HEK293T (cell line): ENCODE results near the gene UTP14C.

ENCODE experiments used
- CTCF ChIA-PET: fragments of 350-600 bp; formaldehyde crosslinking; extraction: SDS; loops from one replicate; lab custom pipeline; 2021; ENCODE audit warnings: antibody characterized with exemption, inconsistent platforms; lab: Yijun Ruan, JAX
- POLR2A ChIA-PET: fragments of 350-600 bp; formaldehyde crosslinking; extraction: SDS; loops from one replicate; lab custom pipeline; 2020; ENCODE audit warnings: antibody characterized with exemption, inconsistent platforms; lab: Yijun Ruan, JAX
- DNase-seq: peaks from one replicate; pipeline ENCODE4 v3.0.0; 2012; ENCODE audit warnings: mixed read lengths; ENCODE audit errors: extremely low spot score
- ARNT ChIP-seq: fragments of 450-650 bp; IDR thresholded peaks from 2 replicates; pipeline ENCODE4 v1.6.1; 2017; ENCODE audit warnings: mild to moderate bottlenecking
- BHLHE40 ChIP-seq: fragments of 450-650 bp; IDR thresholded peaks from 2 replicates; pipeline ENCODE4 v1.6.1; 2016; ENCODE audit warnings: mild to moderate bottlenecking, moderate library complexity, borderline replicate concordance
- CTBP1 ChIP-seq: fragments of 450-650 bp; IDR thresholded peaks from 2 replicates; pipeline ENCODE4 v1.6.1; 2016; ENCODE audit warnings: borderline replicate concordance
- ELF4 ChIP-seq: fragments of 450-650 bp; IDR thresholded peaks from 2 replicates; pipeline ENCODE4 v1.6.1; 2017; ENCODE audit warnings: antibody characterized with exemption
- FOXA1 ChIP-seq: fragments of 450-650 bp; IDR thresholded peaks from 2 replicates; pipeline ENCODE4 v1.6.1; 2016; ENCODE audit warnings: mild to moderate bottlenecking
- FOXK2 ChIP-seq: fragments of 450-650 bp; IDR thresholded peaks from 2 replicates; pipeline ENCODE4 v1.6.1; 2016; ENCODE audit warnings: mild to moderate bottlenecking
- FOXM1 ChIP-seq: fragments of 450-650 bp; IDR thresholded peaks from 2 replicates; pipeline ENCODE4 v1.6.1; 2017; ENCODE audit warnings: mild to moderate bottlenecking, borderline replicate concordance
- HDGF ChIP-seq: fragments of 450-650 bp; IDR thresholded peaks from 2 replicates; pipeline ENCODE4 v1.6.1; 2017; ENCODE audit warnings: antibody characterized with exemption, borderline replicate concordance
- L3MBTL2 ChIP-seq: fragments of 450-650 bp; conservative IDR thresholded peaks from 2 replicates; pipeline ENCODE4 v1.6.1; 2016; ENCODE audit warnings: mild to moderate bottlenecking
- LEF1 ChIP-seq: fragments of 450-650 bp; IDR thresholded peaks from 2 replicates; pipeline ENCODE4 v1.6.1; 2017; ENCODE audit warnings: mild to moderate bottlenecking, borderline replicate concordance
- NFRKB ChIP-seq: fragments of 450-650 bp; IDR thresholded peaks from 2 replicates; pipeline ENCODE4 v1.6.1; 2016; ENCODE audit warnings: mild to moderate bottlenecking, moderate library complexity
- PKNOX1 ChIP-seq: fragments of 450-650 bp; IDR thresholded peaks from 2 replicates; pipeline ENCODE4 v1.6.1; 2016
- SP1 ChIP-seq: fragments of 450-650 bp; IDR thresholded peaks from 2 replicates; pipeline ENCODE4 v1.6.1; 2017
- SUZ12 ChIP-seq: fragments of 450-650 bp; IDR thresholded peaks from 2 replicates; pipeline ENCODE4 v1.6.1; 2016; ENCODE audit warnings: mild to moderate bottlenecking
- TARDBP ChIP-seq: fragments of 450-650 bp; IDR thresholded peaks from 2 replicates; pipeline ENCODE4 v1.6.1; 2016
- ZNF384 ChIP-seq: fragments of 450-650 bp; IDR thresholded peaks from 2 replicates; pipeline ENCODE4 v1.6.1; 2016

UTP14C gene

GRCh38 chr13:52024481-52024880 lies at the start of gene UTP14C:
TSS of gene UTP14C (plus strand) at chr13:52024691. CDS start at chr13:52028805, 4,114 bp downstream.
- ChIA-PET POLR2A (no interaction called here), CTCF (no interaction called here)

GRCh38 chr13:51976423-51976822 lies 48.1 kb upstream of the UTP14C start:
- no peak for DNase-seq
- no peak for TF ChIP-seq SP1
- no peak for TF ChIP-seq ARNT
- no peak for TF ChIP-seq FOXA1
- TF ChIP-seq LEF1, result no peak
- no peak for TF ChIP-seq L3MBTL2
- TF ChIP-seq CTBP1, result no peak
- POLR2A ChIA-PET, result no interaction called here
- CTCF ChIA-PET, result no interaction called here

More at GRCh38 chr13:52024481-52024880, at the start of gene UTP14C:
- DNase-seq, result no peak
- TF ChIP-seq FOXM1 (no peak), ARNT (no peak)

- TF ChIP-seq L3MBTL2, result no peak
- no peak for TF ChIP-seq ZNF384
- TF ChIP-seq BHLHE40, result no peak
- TF ChIP-seq ARNT, result no peak
- TF ChIP-seq FOXM1, result no peak
- TF ChIP-seq PKNOX1, result no peak
- no peak for TF ChIP-seq HDGF
- no peak for TF ChIP-seq FOXA1
- TF ChIP-seq ELF4, result no peak
- TF ChIP-seq TARDBP, result no peak
- TF ChIP-seq FOXK2, result no peak
- TF ChIP-seq SP1, result no peak
- TF ChIP-seq SUZ12, result no peak
- TF ChIP-seq CTBP1, result no peak
- ChIA-PET CTCF (no interaction called here), POLR2A (no interaction called here)
- DNase-seq, result no peak
Observed at GRCh38 chr13:51976890-51977289, 47.6 kb upstream of the UTP14C start.

GRCh38 chr13:51977625-51978024 lies 46.9 kb upstream of the UTP14C start:
- ChIA-PET POLR2A (no interaction called here), CTCF (no interaction called here)
- TF ChIP-seq FOXK2 (no peak), ELF4 (no peak), ZNF384 (no peak), FOXA1 (no peak), CTBP1 (no peak), BHLHE40 (no peak), L3MBTL2 (no peak), HDGF (no peak), ARNT (no peak), PKNOX1 (no peak), TARDBP (no peak), LEF1 (no peak), SUZ12 (no peak), SP1 (no peak), NFRKB (no peak), FOXM1 (no peak)
- no peak for DNase-seq

GRCh38 chr13:51978796-51979556 lies 45.5 kb upstream of the UTP14C start:
- ChIA-PET POLR2A (interaction anchor here (1.0 kb wide), 1 partner anchor 20 kb away, joined by 4 read pairs; no protein-coding TSS in a partner anchor), CTCF (no interaction called here)
- TF ChIP-seq PKNOX1, result no peak
- no peak for TF ChIP-seq SP1
- no peak for TF ChIP-seq FOXA1
- no peak for TF ChIP-seq NFRKB
- no peak for TF ChIP-seq ZNF384
- no peak for TF ChIP-seq ARNT
- TF ChIP-seq FOXM1, result no peak
- no peak for TF ChIP-seq FOXK2
- no peak for TF ChIP-seq ELF4
- DNase-seq, result no peak

GRCh38 chr13:51980908-51981307 lies 43.6 kb upstream of the UTP14C start:
- ChIA-PET CTCF (no interaction called here), POLR2A (no interaction called here)
- TF ChIP-seq SP1 (no peak), CTBP1 (no peak), BHLHE40 (no peak), L3MBTL2 (no peak), FOXM1 (no peak)
- DNase-seq, result no peak
